Measurements from ENCODE around the gene PRKG1.

DNA sequence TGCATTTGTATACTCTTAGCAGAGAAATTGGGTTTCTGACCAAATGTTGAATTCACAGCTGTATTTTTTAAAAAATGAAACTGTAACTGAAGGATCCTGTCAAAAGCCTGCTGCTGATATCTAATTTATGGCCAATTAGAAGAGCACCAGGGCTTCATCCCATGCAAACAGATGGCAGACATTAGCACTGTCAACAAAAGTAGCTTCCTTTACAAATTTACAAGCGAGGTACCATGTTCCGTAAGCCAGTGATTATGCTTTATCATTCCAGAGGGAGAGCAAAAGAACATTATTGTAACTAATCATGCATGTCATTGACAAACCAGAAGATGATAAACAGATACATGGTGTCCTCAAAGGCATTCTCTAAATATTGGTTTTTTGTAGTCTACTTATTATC is 1062.6 kb downstream of the PRKG1 start:
- TF ChIP-seq, protein P1, sequence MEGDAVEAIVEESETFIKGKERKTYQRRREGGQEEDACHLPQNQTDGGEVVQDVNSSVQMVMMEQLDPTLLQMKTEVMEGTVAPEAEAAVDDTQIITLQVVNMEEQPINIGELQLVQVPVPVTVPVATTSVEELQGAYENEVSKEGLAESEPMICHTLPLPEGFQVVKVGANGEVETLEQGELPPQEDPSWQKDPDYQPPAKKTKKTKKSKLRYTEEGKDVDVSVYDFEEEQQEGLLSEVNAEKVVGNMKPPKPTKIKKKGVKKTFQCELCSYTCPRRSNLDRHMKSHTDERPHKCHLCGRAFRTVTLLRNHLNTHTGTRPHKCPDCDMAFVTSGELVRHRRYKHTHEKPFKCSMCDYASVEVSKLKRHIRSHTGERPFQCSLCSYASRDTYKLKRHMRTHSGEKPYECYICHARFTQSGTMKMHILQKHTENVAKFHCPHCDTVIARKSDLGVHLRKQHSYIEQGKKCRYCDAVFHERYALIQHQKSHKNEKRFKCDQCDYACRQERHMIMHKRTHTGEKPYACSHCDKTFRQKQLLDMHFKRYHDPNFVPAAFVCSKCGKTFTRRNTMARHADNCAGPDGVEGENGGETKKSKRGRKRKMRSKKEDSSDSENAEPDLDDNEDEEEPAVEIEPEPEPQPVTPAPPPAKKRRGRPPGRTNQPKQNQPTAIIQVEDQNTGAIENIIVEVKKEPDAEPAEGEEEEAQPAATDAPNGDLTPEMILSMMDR (conservative IDR thresholded peaks at IDR 0.05 in 1 of 2, IDR thresholded peaks at IDR 0.05 in 1 of 2; ENCODE audit: low read depth in 1 of 2, low read length in 2 of 2), result no peak
- TF ChIP-seq EZH2 (IDR thresholded peaks at IDR 0.05; ENCODE audit: low read length, missing control alignments), result no peak
